D341Med (cell line): Measurements from ENCODE around the gene STK39.
A peak's percentile ranks its signal among the peaks of the same experiment; 100 is the strongest.

Experiments
- DNase-seq: peaks from one replicate; pipeline ENCODE4 v3.0.0; 2012; ENCODE audit warnings: low spot score

STK39 gene

GRCh38 chr2:168003876-168004275, 243.5 kb downstream of the STK39 start:
- no peak for DNase-seq

- peak; percentile 30 for DNase-seq
Observed at GRCh38 chr2:168002021-168002553, 245.3 kb downstream of the STK39 start.

DNA sequence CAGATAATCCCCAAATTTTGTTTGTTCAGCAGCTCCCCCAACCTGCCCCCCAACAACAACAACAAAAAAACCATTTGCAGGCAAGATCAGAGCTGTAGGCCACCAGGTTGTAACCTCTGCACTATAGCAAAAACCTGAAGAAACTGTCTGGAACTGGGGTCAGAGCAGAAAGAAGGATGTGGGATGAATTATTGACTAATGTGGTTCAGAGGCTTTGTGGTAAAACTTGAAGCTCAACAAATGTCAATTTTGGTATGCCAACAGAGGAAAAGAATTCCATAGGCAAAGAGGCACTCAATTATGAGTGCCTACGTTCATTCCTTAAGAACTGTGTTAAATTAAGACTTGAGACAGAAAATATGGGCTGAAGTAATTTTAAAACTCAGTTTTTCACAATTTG, 255.1 kb downstream of the STK39 start:
- no peak for DNase-seq

DNA sequence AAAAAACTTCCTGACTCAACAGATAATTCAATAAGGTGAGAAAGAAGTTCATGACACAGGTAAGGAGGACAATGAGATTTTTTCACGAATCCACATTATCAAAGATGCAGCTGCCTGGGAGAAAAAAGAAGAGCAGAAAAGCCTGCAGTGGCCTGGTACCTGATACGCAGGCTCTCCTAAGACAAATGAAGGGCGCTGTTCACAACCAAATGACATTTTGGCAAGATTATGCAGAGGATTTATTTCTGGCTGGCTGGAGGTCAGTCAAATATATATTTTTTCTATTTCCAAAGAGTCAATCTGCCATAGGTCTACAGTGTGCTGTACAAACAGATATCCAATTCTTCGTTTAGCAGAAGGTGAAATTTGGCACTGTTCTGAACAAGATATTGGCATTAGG, 257.3 kb downstream of the STK39 start:
- no peak for DNase-seq

DNA sequence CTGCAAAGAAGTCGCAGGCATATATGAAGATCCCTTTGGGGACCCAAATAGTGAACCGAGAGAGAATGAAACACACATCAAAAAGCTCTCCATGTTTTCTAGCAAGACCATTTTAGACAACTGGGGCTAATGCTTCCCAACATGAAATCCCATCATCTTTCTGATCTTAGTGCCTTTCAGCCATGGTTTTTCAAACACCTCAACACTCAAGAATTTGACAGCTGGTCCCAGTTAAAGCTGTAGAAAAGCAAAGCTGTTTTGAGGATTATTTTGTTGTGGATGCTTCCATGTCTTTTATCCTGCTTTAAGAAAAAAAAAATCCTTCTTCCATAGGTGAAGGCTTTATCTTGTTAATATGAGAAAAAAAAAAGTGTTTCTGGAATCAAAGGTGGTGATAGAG, 259.1 kb downstream of the STK39 start:
- no peak for DNase-seq

GRCh38 chr2:167987558-167987957, 259.8 kb downstream of the STK39 start:
- no peak for DNase-seq

DNA sequence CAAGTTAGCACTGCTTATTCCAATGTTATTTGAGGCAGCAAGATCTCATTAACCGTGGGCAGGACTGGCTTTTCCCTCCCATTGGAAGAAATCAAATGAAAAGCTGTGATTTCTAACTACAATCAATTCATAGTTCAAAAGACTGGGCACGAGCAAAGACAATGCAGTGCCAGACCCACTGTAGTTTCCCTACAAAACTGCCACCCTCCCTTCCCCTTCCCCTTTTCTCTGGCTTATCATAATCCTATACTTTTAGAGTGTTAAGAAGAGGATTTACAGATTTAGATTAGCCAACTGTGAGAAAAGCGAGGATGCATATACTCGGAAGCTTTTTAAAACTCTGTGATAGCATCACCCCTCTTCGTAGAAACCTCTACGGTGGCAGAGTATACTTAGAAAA, 260.4 kb downstream of the STK39 start:
- peak; percentile 57 for DNase-seq

DNA sequence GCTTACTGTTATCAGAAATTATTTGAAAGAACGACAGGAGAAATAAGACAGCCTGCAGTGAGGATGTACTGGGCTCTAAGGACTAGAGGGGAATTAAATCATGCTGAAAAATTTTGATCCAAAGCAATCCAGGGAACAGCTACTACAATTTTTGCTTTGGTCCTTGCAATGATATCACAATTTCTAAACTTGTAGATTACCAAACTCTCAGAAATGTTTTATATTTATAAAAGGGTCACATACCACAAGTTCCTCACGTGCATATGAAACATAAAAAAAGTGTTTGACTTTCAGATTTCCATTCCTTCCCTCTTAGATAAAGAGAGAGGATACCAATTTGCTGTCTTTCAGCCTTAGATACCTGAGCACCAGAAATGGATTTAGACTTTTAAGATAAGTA, 261.2 kb downstream of the STK39 start:
- DNase-seq = no peak

DNA sequence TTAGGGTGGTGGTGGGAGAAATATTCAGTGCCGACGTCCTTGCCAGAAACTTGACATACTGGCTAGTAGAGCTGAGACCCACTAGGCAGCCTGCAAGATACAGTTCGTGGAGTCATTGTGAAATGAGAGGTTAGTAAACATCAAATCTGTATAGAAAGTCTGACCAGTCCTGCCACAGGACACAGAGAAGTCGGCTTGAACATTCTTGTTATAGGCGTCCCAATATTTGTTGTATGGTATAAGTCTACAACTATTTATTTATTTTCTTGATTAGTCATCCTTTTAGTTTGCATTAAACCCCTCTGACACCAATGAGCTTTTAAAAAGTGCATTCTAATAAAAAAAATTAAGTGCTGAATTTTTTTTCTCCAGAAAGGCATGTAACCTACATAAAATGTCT, 265.4 kb downstream of the STK39 start:
- no peak for DNase-seq

DNA sequence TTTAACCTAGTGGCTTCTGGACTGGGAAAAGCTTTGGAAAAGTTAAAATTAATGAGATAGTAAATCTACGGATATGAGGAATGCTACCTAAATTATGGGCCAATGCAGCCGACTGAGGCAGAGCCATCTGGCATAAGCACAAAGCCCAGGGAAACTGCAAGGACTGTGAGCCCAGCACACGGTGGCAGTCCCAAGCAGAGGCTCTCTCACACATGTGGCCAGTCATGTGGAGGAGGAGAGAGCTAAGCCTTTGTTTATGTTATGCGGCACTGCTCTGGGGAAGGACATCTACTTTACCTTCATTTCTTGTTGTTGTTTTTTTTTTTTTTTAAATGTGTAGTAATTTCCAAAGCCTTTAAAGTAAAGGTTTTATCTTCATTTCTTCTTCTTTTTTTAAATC, 267.0 kb downstream of the STK39 start:
- DNase-seq = no peak

- DNase-seq = no peak
Observed at GRCh38 chr2:167972746-167973145, 274.6 kb downstream of the STK39 start.

GRCh38 chr2:167972020-167972419, 275.4 kb downstream of the STK39 start:
- DNase-seq = no peak

GRCh38 chr2:167966937-167967913, 280.2 kb downstream of the STK39 start:
- no peak for DNase-seq

- no peak for DNase-seq
Observed at GRCh38 chr2:167965907-167966761, 281.3 kb downstream of the STK39 start.

GRCh38 chr2:167964650-167965413, 282.6 kb downstream of the STK39 start:
- no peak for DNase-seq

GRCh38 chr2:167963899-167964649, 283.3 kb downstream of the STK39 start:
- no peak for DNase-seq

- no peak for DNase-seq
Observed at GRCh38 chr2:167962436-167963226, 284.8 kb downstream of the STK39 start.

DNA sequence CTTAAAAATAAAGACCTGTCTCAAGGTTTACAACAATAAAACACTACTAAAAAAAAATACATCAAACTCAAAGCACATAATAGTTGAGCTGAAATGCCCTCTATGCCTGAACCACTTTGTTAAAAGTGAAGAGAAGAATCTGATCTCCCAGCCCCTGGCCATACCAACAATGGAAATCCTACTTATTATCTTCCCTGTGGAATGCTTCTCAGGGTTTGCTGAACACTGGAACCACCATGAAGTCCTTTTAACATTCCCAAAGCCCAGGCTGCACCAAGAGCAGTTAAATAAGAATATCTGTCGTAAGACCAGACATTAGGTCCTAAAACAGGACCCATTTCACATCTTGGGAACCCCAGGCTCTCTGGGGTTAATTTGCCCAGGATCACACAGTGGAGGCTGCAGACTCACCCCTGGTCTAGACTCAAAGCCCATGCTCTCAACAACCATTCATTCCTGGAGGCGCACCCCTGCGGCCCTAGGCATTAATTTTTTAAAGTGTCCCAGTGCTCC, 285.8 kb downstream of the STK39 start:
- DNase-seq = no peak

GRCh38 chr2:167960089-167960747, 287.2 kb downstream of the STK39 start:
- no peak for DNase-seq

GRCh38 chr2:167957662-167958061, 289.7 kb downstream of the STK39 start:
- DNase-seq = no peak
